ENCODE data around the gene GRIK4.

GRCh38 chr11:120562806-120563425 lies 51.4 kb downstream of the GRIK4 start:
- no peak for TF ChIP-seq CTCF (conservative IDR thresholded peaks at IDR 0.05; ENCODE audit: low read length)
- TF ChIP-seq EZH2phosphoT487 (IDR thresholded peaks at IDR 0.05; ENCODE audit: borderline replicate concordance, low read depth, low read length): no peak

All from OCI-LY7 (cell line).